GM18870 (cell line): ENCODE measurements around the gene CELSR1.
"Not testable (repeated sequence)": the region's sequence is repeated elsewhere in the genome, so short reads cannot be mapped to it uniquely, and the experiment has no call there.

Experiments
- ATAC-seq: cut with Tn5 transposase; IDR thresholded peaks from one replicate; pipeline ENCODE4 v1.9.1; 2021; ENCODE audit warnings: moderate library complexity; ENCODE audit not compliant: unreplicated experiment

The CELSR1 gene

GRCh38 chr22:46483353-46483752 is 54.1 kb downstream of the CELSR1 start:
- ATAC-seq, result no peak

DNA sequence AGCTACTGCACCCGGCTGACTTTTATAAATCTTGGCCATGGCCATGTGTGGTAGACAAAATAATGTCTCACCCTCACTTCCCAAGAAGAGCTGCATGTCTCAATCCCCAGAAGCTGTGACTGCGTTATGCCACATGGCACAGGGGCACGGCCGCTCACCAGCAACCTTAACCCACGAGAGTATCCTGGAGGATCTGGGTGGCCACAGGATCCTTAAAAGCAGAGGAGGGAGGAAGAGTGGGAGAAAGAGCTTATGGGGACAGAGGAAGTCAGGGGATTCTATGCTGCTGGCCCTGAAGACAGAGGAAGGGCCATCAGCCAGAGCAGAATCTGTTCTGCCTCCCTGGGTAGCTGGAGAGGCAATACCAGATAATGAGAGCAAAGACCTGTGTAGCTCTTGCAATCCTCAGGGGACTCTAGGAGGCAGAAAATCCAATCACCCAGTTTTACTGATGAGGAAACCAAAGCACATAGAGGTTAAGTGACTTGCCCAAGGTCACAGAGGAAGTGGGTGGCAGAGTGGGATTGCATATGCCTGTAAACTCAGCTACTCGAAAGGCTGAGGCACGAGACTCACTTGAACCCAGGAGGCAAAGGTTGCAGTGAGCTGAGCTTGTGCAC is 55.3 kb downstream of the CELSR1 start:
- no peak for ATAC-seq

- ATAC-seq, result no peak
Observed at GRCh38 chr22:46481386-46481785, 56.0 kb downstream of the CELSR1 start.

GRCh38 chr22:46480396-46480795 is 57.0 kb downstream of the CELSR1 start:
- no peak for ATAC-seq

GRCh38 chr22:46479046-46479445 is 58.4 kb downstream of the CELSR1 start:
- no peak for ATAC-seq

- ATAC-seq, result no peak
Observed at GRCh38 chr22:46478083-46478551, 59.3 kb downstream of the CELSR1 start.

DNA sequence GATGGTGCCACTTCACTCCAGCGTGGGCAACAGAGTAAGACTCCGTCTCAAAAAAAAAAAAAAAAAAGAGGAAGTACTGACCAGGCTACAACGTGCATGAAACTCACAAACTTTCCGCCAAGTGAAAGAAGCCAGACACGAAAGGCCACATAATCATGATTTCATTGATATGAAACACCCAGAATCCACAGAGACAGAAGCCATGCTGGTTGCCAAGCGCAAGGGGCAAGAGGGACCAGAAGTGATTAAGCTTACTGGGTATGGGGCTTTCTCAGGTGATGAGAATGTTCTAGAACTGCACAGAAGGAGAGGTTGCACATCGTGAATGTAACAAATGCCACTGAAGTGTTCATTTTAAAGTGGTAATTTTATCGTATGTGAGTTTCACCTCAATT is 60.9 kb downstream of the CELSR1 start:
- no peak for ATAC-seq

GRCh38 chr22:46473896-46474557 is 63.4 kb downstream of the CELSR1 start:
- ATAC-seq, result no peak

- no peak for ATAC-seq
Observed at GRCh38 chr22:46473021-46473779, 64.2 kb downstream of the CELSR1 start.

DNA sequence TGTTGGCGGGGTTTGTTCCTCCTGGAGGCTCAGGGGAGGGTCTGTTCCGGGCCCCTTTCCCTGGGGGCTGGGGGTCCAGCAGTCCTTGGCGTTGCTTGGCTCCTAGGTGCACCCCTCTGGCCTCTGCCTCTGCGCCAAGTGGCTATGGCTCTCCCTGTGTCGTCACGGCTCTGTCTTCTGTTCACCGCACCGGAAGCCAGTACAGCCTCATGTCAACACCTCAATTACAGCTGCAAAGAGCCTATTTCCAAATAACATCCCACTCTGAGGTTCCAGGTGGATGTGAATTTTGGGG is 64.8 kb downstream of the CELSR1 start:
- ATAC-seq, result no peak

- no peak for ATAC-seq
Observed at GRCh38 chr22:46471901-46472721, 65.3 kb downstream of the CELSR1 start.

DNA sequence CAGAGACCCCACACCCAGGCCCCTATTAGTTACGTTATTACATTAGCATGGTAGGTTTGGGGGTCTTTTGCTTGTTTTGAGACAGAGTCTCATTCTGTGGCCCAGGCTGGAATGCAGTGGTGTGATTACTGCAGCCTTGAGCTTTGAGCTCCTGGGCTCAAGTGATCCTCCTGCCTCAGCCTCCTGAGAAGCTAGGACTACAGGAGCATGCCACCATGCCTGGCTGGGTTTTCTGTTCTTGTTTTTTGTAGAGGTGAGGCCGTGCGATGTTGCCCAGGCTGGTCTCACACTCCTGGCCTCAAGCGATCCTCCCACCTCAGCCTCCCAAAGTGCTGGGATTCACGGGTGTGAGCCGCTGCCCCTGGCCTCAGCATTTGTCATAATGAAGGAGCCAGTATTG is 66.1 kb downstream of the CELSR1 start:
- ATAC-seq, result not testable (repeated sequence)

DNA sequence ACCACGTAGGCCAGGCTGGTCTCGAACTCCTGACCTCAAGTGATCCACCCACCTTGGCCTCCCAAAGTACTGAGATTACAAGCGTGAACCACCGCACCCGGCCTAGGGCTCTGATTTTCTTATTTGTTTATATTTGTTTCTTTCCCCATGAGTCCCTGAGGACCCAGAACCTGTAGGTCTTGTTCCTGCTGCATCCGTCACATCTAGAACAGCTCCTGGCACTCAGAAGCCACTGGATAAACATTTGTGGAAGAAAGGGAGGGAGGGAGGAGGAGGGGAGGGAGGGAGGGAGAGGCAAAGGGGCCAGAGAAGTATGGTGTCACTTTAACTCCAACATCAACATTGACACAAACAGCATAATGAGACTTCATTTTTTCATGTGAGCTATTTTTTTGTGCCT is 67.7 kb downstream of the CELSR1 start:
- ATAC-seq, result no peak

- ATAC-seq, result no peak
Observed at GRCh38 chr22:46467006-46467405, 70.4 kb downstream of the CELSR1 start.

GRCh38 chr22:46466255-46466676 is 71.2 kb downstream of the CELSR1 start:
- ATAC-seq, result no peak

- no peak for ATAC-seq
Observed at GRCh38 chr22:46465793-46466192, 71.6 kb downstream of the CELSR1 start.

DNA sequence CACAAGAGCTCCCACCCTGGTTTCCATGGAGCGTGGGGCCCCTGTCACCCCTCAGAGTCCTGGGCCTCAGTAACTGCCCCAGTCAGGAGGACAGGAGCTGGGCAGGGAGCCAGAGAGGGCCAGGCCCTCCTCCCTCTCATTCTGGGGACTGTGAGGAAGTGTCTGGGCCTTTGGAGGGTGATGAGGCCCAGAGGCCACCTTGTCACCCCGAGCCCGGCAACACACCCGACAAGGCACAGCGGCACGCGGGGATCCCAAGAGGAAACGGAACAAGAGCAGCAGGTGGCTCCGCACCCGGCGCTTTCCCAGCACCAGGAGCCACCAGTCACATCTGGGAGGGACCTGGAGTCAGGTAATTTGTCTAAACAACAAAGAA is 72.1 kb downstream of the CELSR1 start:
- ATAC-seq, result no peak

DNA sequence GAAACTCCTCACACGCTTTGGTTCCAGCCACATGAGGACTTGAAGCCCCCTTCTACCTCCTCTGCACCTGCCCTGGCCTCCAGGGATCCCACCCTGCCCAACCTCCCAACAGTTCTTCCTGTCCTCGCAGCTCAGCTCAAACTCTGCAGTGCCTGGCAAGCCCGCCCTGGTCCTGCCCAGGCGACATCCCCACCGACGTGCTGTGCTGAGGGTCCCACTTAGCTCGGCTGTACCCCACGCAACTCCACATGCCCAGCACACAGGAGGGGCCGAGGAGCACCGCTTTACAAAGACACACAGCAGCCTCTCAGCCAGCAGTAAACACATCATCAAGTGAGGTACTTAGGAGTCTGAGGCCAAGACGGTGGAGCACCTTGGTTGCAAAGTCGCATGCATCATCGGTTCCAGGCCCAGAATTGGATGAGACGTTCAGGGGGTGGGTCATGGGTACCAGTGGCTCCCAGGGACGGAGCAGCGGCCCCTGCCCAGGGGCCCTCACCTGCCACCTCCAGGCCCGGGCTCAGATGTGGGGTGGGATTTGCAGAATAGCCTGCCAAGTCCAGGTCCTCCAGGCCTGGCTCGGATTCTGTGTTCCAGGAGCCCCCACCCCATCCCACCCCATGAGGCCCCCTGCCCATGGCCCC is 72.6 kb downstream of the CELSR1 start:
- ATAC-seq, result no peak

DNA sequence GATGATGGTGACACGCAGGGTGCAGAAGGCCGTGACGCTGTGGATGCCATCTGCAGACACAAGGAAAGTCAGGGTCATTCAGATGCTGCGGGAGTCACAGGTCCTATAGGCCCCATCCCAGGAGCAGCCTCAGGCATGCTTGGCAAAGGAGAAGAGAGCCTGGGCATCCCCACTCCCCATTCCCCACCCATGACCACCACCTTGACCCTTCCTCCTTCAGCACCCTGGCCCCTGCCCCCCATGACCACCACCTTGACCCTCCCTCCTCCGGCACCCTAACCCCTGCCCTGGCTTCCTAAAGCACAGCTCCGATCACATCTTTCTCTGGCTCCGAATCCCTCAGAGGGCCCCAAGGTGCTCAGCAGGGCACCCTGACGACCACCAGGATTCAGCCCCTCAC is 73.1 kb downstream of the CELSR1 start:
- ATAC-seq, result no peak

DNA sequence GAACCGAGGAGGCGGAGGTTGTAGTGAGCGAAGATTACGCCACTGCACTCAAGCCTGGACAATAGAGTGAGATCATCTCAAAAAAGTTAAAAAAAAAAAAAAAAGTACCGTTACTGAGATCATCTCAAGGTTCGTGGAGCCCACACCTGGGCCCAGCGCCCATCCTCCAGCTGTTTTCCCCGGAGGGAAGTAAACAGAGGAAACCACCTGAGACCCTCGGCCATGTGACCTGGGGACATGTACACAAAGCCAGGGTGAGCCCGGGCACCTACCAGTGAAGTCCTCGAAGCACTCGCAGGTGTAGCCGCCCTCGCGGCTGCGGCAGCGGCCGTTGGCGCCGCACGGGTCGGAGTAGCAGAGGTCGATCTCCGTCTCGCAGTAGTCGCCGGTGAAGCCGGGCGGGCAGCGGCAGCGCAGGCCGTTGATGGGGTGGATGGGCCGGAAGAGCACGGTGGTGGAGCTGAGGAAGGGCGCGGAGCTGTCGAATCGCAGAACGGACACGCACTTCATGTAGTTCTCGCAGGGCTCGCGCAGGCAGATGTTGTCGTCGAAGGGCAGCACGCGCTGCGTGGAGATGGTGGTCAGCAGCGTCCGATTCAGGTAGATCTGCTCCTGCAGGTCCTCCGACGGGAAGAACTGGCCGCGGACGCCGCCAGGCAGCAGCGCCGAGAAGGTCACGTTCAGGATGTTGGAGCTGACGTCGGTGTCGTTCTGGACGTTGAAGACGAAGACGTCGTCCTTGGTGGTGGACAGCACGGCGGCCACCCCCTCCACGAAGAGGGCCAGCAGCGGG is 73.8 kb downstream of the CELSR1 start:
- no peak for ATAC-seq
